GM21390 (cell line): Measurements from ENCODE around the gene GPR34.
A peak's percentile ranks its signal among the peaks of the same experiment; 100 is the strongest.

ENCODE experiments used
- ATAC-seq: cut with Tn5 transposase; IDR thresholded peaks from one replicate; pipeline ENCODE4 v1.9.1; 2021; ENCODE audit not compliant: unreplicated experiment

The GPR34 gene

GRCh38 chrX:41732260-41732659, 43.5 kb downstream of the GPR34 start:
- ATAC-seq: no peak

GRCh38 chrX:41733939-41734338, 45.2 kb downstream of the GPR34 start:
- ATAC-seq: peak; percentile 96

- no peak for ATAC-seq
These were observed 45.8 kb downstream of the GPR34 start for GRCh38 chrX:41734530-41734929.

- ATAC-seq: no peak
These were observed 48.3 kb downstream of the GPR34 start for GRCh38 chrX:41737065-41737464.

GRCh38 chrX:41739871-41740270, 51.1 kb downstream of the GPR34 start:
- no peak for ATAC-seq
